Measurements from ENCODE around the gene NELL1.

NELL1 gene

GRCh38 chr11:20910733-20911132, 241.3 kb downstream of the NELL1 start:
- Histone ChIP-seq H3K27ac (no peak overlapping the region), H3K9ac (ENCODE audit: insufficient read length) (no peak overlapping the region), H3K9me3 (ENCODE audit: low read depth, low read length) (no peaks in the 10 kb centered on the region), H3K36me3 (ENCODE audit: insufficient read depth, low read length) (no peaks in the 10 kb centered on the region), H3K4me3 (no peak overlapping the region)
- TF ChIP-seq POLR2AphosphoS5 (IDR thresholded peaks at IDR 0.05; ENCODE audit: borderline replicate concordance, low read depth, low read length) (no peak), FOXP2 (optimal IDR thresholded peaks at IDR 0.05; ENCODE audit: control extremely low read depth, extremely low read length, insufficient read depth) (no peak), EZH2 (IDR thresholded peaks at IDR 0.05) (no peak)
- DNase-seq (ENCODE audit: low read depth, low spot score), result no peak

GRCh38 chr11:20912065-20912821, 242.9 kb downstream of the NELL1 start:
- Histone ChIP-seq H3K9ac (ENCODE audit: insufficient read length) (no peak overlapping the region), H3K36me3 (ENCODE audit: insufficient read depth, low read length) (no peaks in the 10 kb centered on the region), H3K4me3 (no peak overlapping the region), H3K9me3 (ENCODE audit: low read depth, low read length) (no peaks in the 10 kb centered on the region), H3K27ac (no peak overlapping the region)
- DNase-seq (ENCODE audit: low read depth, low spot score), result no peak
- TF ChIP-seq POLR2AphosphoS5 (IDR thresholded peaks at IDR 0.05; ENCODE audit: borderline replicate concordance, low read depth, low read length) (no peak), FOXP2 (optimal IDR thresholded peaks at IDR 0.05; ENCODE audit: control extremely low read depth, extremely low read length, insufficient read depth) (no peak), EZH2 (IDR thresholded peaks at IDR 0.05) (no peak)

GRCh38 chr11:20912922-20913512, 243.6 kb downstream of the NELL1 start:
- H3K36me3 ChIP-seq (ENCODE audit: insufficient read depth, low read length), result no peaks in the 10 kb centered on the region
- no peak for DNase-seq (ENCODE audit: low read depth, low spot score)
- no peak overlapping the region for H3K27ac ChIP-seq
- no peaks in the 10 kb centered on the region for H3K9me3 ChIP-seq (ENCODE audit: low read depth, low read length)
- no peak overlapping the region for H3K9ac ChIP-seq (ENCODE audit: insufficient read length)
- TF ChIP-seq FOXP2 (optimal IDR thresholded peaks at IDR 0.05; ENCODE audit: control extremely low read depth, extremely low read length, insufficient read depth) (no peak), POLR2AphosphoS5 (IDR thresholded peaks at IDR 0.05; ENCODE audit: borderline replicate concordance, low read depth, low read length) (no peak), EZH2 (IDR thresholded peaks at IDR 0.05) (no peak)
- no peak overlapping the region for H3K4me3 ChIP-seq

- TF ChIP-seq EZH2 (IDR thresholded peaks at IDR 0.05) (no peak), FOXP2 (optimal IDR thresholded peaks at IDR 0.05; ENCODE audit: control extremely low read depth, extremely low read length, insufficient read depth) (no peak), POLR2AphosphoS5 (IDR thresholded peaks at IDR 0.05; ENCODE audit: borderline replicate concordance, low read depth, low read length) (no peak)
- no peak overlapping the region for H3K27ac ChIP-seq
Observed at GRCh38 chr11:20917306-20917705, 247.9 kb downstream of the NELL1 start.

GRCh38 chr11:20926799-20927540, 257.6 kb downstream of the NELL1 start:
- no peak for DNase-seq (ENCODE audit: low read depth, low spot score)
- H3K9me3 ChIP-seq (ENCODE audit: low read depth, low read length), result no peaks in the 10 kb centered on the region
- no peak overlapping the region for H3K4me3 ChIP-seq
- H3K36me3 ChIP-seq (ENCODE audit: insufficient read depth, low read length), result no peaks in the 10 kb centered on the region
- H3K9ac ChIP-seq (ENCODE audit: insufficient read length), result no peak overlapping the region
- TF ChIP-seq POLR2AphosphoS5 (IDR thresholded peaks at IDR 0.05; ENCODE audit: borderline replicate concordance, low read depth, low read length) (no peak), EZH2 (IDR thresholded peaks at IDR 0.05) (no peak), FOXP2 (optimal IDR thresholded peaks at IDR 0.05; ENCODE audit: control extremely low read depth, extremely low read length, insufficient read depth) (no peak)
- H3K27ac ChIP-seq, result no peak overlapping the region

More at GRCh38 chr11:20917306-20917705, 247.9 kb downstream of the NELL1 start:
- no peak for DNase-seq (ENCODE audit: low read depth, low spot score)
- no peak overlapping the region for H3K9ac ChIP-seq (ENCODE audit: insufficient read length)
- no peaks in the 10 kb centered on the region for H3K36me3 ChIP-seq (ENCODE audit: insufficient read depth, low read length)
- H3K9me3 ChIP-seq (ENCODE audit: low read depth, low read length), result no peaks in the 10 kb centered on the region
- no peak overlapping the region for H3K4me3 ChIP-seq

GRCh38 chr11:20931029-20931428, 261.6 kb downstream of the NELL1 start:
- DNase-seq (ENCODE audit: low read depth, low spot score), result no peak
- H3K36me3 ChIP-seq (ENCODE audit: insufficient read depth, low read length), result no peaks in the 10 kb centered on the region
- no peak overlapping the region for H3K4me3 ChIP-seq
- no peak overlapping the region for H3K27ac ChIP-seq
- TF ChIP-seq POLR2AphosphoS5 (IDR thresholded peaks at IDR 0.05; ENCODE audit: borderline replicate concordance, low read depth, low read length) (no peak), FOXP2 (optimal IDR thresholded peaks at IDR 0.05; ENCODE audit: control extremely low read depth, extremely low read length, insufficient read depth) (no peak), EZH2 (IDR thresholded peaks at IDR 0.05) (no peak)
- H3K9ac ChIP-seq (ENCODE audit: insufficient read length), result no peak overlapping the region
- no peaks in the 10 kb centered on the region for H3K9me3 ChIP-seq (ENCODE audit: low read depth, low read length)

GRCh38 chr11:20933086-20933485, 263.7 kb downstream of the NELL1 start:
- no peaks in the 10 kb centered on the region for H3K9me3 ChIP-seq (ENCODE audit: low read depth, low read length)
- no peak overlapping the region for H3K4me3 ChIP-seq
- no peak for TF ChIP-seq FOXP2 (optimal IDR thresholded peaks at IDR 0.05; ENCODE audit: control extremely low read depth, extremely low read length, insufficient read depth)
- no peak for TF ChIP-seq POLR2AphosphoS5 (IDR thresholded peaks at IDR 0.05; ENCODE audit: borderline replicate concordance, low read depth, low read length)
- no peak for TF ChIP-seq EZH2 (IDR thresholded peaks at IDR 0.05)
- no peaks in the 10 kb centered on the region for H3K36me3 ChIP-seq (ENCODE audit: insufficient read depth, low read length)
- H3K9ac ChIP-seq (ENCODE audit: insufficient read length), result no peak overlapping the region
- H3K27ac ChIP-seq, result no peak overlapping the region
- no peak for DNase-seq (ENCODE audit: low read depth, low spot score)

GRCh38 chr11:20933958-20934357, 264.6 kb downstream of the NELL1 start:
- Histone ChIP-seq H3K9me3 (ENCODE audit: low read depth, low read length) (no peaks in the 10 kb centered on the region), H3K36me3 (ENCODE audit: insufficient read depth, low read length) (no peaks in the 10 kb centered on the region), H3K27ac (no peak overlapping the region), H3K4me3 (no peak overlapping the region), H3K9ac (ENCODE audit: insufficient read length) (no peak overlapping the region)
- no peak for DNase-seq (ENCODE audit: low read depth, low spot score)
- TF ChIP-seq FOXP2 (optimal IDR thresholded peaks at IDR 0.05; ENCODE audit: control extremely low read depth, extremely low read length, insufficient read depth), result no peak
- TF ChIP-seq POLR2AphosphoS5 (IDR thresholded peaks at IDR 0.05; ENCODE audit: borderline replicate concordance, low read depth, low read length), result no peak
- TF ChIP-seq EZH2 (IDR thresholded peaks at IDR 0.05), result no peak

Data from SK-N-MC (cell line).